Brain pericyte (primary cell): Measurements from ENCODE around the gene NRXN2.

Source experiments
- DNase-seq: peaks from one replicate; pipeline ENCODE4 v3.0.0-alpha.2; 2012; ENCODE audit warnings: low read depth, low spot score

Gene NRXN2

DNA sequence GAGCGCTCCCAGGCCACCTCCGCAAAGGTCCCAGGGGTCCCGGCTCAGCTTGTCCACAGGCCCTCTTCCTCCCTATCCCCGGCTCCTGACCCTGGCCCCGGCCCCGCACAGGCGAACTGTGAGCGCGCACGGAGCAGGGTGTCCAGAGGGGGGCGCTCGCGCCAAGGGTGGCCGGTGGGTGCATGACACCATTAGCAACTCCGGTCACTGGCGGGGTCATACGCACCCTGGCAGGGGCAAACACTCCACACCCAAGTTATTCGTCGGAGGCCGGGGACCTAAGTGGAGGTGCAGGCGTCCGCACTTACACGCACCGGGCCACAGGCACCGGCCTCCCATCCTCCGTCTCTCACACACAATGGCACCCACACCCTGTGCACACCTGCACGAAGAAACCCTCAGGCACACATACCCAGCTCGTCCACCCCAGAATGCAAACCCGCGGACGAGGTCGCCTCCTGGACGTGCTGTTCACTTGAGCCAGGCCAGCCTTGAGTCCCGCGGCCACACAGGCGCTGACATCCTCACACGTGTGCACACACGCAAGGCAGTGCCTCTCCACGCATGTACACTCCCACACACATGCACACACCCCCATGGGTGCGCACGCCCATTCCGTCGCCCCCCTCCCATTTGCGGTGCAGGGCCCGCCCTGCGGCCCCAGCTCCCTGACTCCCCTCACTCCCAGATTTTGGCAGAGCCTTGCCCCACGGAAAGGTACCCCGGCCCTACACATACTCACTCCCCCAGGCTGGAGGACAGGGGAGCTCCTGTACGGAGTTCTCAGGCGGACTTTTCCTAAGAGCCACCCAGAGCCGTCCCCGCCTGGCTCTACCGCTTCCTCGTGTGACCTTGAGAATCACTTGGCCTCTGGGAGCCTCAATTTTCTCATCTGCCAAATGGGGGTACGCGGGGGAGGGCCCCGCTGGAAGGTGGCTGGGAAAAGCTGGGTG, 20.9 kb upstream of the NRXN2 start, which contains the start of gene RASGRP2:
RASGRP2 (minus strand) TSS at position 552 of the 953 bp plus-strand sequence. CDS start 1,276 bp downstream, outside the sequence.
- no peak for DNase-seq

DNA sequence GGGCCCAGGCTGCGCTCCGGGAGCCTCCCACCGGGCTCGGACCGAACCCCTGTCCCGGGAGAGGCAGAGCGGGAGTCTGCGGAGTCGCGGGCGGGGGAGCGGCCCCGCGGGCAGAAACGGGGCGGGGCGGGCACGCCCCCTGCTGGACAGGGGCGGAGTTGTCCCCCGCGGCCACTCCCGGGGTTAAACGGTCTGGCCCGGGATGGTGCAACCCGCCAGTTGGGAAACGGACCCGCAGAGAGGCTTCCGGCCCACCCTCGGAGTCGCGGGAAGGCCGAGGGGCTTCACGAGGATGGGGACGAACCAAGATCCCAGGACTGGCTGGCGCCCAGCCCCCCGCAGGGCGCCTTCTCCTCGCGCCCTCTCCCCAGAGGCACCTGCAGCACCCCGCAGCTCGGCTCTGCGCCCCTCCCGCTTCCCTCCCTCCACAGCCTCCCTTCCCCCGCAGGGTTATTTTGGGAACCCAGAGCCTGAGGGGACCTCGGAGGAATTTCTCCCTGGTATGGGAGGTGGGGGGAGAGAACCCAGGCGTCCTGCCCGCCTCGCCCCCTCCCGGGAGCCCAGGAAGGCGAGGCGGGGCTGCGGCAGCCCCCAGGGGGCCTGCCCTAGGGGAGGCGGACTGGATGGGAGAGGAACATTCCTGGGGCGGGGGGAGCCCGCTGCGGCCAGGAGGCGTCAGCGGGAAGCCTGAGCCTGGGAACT, 20.0 kb upstream of the NRXN2 start:
- DNase-seq: no peak

DNA sequence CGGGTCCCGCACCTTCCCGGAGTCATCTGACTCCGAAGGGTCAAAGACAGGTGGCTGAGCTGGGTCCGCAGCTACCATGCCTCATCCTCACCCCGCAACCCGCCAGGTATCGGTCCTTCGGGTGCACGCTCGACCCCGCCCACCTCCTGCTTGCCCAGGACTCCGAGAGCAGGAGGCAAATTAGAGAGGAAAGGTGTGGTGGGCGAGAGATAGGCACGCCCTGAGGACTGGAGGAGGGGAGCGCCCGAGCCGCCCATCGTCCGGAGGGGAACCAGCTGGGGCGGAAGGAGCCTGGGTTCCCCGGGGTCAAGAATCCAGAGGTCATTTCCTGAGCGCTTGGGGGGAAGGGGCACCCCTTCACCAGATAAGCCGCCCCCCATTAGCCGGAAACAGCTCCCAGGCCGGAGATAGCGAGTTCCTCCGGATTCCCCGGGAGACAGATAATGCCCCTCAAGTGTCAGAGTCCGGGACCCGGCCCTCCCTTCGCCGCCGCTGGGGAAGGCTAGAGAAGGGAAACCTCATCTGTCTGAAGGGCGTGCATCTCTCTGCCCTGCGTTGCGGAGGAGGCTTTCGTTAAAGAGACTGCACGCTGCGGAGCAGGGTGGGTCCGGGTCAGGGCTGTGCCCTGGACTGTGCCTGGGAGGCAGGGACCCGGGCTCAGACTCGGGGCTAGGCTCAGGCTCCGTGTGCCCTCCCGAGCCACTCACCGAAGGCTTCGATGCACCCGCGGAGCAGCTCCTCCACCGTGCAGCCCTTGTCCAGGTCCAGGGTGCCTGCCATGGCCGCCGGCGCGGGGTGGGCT, 19.3 kb upstream of the NRXN2 start:
- no peak for DNase-seq

DNA sequence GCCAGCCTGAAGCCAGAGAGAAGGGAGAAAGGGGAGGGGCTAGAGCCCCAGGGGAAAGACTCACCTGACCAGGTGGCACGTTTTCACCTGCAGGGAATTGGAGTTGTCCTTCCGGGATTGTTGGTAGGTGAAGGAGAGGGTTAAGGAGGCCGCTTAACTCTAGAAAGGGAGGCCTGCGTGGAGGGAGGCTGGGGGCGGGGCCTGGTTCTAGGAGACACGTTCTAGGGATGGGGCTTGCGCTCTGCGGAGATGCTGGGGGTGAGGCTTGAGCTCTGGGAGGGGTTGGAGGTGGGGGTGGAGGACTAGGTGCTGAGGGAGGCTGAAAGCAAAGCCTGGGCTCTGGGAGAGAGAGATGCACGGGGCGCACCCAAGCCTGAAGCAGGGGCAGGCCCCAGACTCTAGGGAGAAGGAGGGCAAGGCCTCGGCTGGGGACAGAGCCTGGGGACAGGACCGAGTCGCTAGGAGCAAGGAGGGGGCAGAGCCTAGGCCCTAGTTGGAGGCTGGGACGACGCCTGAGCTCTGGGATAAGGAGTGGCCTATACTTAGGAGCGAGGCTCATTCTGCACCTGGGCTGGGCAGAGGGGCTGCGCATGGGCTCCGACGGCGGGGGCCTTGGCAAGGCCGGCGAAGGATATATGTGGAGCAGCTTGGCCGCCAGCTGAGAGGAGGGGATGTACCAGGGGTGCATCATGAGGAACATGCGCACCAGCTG, 18.5 kb upstream of the NRXN2 start:
- DNase-seq: no peak

DNA sequence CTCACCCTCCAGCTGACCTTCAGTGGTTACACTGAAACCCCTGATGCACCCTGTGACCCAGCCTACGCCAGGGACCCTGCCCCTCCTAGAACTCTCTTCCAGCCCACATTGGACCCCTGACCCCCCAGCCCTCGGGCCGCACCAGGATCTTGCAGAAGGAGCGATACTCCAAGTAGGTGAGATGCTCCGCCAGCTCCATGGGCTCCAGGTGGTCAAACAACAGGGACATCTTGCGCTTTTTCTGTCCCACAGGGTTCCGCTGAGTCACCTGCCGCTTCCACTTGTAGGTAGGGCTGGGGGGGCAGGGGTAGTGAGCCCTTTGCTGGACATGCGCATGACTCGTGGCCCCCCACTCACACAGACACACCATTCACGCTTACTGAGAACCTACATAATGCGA, 16.9 kb upstream of the NRXN2 start:
- no peak for DNase-seq

DNA sequence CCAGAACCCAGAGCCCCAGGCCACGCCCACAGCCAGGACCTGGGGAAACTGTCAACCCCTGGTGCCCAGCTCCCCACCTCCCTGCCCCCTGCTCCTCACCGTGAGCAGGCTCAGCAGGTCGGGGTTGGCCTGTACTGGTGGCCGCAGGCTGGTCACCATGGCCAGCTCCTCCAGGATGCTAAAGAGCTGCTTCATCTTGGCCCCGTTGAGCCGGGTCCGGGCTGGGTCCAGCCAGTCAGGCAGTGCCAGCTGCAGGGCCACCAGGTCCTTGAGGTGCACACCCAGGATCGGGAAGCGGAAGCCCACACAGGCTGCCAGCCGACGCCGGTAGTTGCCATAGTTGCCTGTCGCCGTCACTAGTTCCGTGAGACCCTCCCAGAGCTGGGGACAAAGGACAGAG, 13.7 kb upstream of the NRXN2 start:
- no peak for DNase-seq

DNA sequence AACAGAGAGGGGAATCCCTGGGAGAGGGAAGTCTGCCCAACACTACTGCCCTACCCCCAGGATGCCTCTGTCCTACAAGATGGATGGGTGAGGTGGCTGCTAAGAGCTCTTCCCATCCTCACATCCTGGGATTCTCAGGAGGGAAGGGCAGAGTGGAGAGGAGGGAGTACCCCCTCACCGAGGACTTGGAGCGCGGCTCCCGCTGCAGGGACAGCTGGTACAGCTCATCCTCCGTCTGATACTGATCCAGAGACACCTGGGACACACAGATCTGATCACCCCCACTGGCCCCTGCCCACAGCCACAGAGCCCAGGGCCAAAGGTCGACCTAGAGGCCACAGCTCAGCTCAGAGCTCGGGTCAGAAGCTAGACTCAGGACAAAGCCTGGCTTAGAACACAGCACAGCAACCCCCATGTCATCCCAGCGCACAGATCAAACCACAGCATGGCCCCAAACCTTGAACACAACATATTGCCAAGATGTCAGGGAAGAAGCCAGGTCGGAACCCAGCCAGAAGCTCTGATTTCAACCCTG, 12.8 kb upstream of the NRXN2 start:
- no peak for DNase-seq

DNA sequence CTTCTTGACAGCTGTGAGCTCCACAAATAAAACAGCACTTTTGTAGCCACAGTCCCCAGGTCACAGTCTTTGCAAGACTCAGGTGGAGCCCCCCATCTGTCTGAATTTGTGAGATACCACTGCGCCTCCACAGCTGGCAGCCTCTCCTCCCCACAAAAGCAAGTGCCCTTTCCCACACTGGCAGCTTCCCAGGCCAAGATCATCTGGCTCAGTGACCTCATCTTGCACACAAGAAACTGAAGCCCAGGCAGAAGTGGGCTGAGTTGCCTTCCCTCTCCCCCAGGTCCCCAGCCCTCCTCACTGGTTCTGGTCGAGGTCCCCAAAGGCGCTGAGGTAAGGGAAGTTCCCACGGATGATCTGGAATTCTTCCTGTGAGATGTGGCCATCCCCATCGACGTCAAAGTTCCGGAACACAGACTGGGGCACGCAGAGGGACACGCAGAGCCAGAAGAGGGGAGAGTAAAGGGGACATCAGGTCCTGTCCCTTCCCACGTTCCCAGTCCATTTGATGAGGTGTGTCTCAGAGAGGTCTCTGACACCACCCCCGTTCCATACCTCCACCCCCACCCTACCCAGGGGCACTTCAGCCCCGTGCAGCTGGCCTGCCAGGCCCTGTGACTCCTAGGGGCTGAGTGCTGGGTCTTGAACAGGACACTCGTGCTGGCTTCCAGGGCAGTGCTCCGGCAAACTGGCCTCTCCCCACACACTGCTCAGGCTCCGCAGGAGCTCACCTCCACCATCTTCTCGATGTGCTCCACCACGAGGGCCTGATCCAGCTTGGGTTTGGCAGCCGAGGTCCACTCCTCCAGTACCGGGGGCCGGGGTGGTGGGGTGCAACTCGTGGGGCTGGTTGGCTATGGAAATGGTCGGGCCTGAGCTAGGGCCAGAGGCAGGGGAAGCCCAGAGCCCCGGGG, 12.1 kb upstream of the NRXN2 start:
- DNase-seq: no peak

DNA sequence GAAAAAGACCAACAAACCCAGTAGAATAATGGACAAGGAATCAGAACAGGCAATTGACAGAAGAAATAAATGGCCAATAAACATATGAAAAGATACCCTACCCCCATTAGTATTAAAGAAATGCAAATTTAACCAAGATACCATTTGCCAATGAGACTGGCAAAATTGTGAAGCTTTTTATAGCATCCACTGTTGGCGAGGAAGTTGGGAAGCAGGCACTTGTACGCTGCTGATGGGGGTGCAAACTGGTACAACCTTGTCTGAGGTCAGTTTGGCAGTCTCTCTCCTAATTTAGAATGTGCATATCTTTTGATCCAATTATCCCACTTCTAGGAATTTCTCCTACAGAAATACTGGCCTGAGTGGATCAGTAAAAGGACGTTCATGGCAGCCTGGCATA, 8.6 kb upstream of the NRXN2 start:
- no peak for DNase-seq

DNA sequence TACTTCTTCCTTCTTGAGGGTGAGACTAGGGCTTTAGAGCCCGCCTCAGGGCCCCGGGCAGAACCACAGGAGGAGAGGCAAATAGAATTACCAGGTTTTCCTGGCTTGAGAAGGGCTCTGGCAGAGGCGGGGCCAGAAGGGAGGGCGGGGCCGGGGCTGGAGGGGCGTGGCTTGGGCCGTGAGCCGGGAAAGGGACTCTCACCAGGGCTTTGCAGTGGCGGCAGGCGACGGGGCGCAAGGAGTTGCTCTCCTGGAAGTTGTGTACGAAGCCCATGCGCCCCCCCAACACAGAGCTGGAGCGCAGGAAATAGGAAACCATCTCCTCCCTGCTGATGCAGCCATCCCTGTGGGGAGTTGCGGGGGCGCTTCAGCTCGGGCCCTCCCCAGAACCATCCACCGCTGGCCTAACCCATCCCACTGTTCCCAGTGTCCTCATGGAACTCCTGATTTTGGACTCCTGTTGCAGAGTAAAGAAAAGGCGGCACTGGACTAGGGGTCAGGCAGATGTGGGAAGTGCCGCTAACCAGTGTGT, 6.9 kb upstream of the NRXN2 start:
- no peak for DNase-seq

DNA sequence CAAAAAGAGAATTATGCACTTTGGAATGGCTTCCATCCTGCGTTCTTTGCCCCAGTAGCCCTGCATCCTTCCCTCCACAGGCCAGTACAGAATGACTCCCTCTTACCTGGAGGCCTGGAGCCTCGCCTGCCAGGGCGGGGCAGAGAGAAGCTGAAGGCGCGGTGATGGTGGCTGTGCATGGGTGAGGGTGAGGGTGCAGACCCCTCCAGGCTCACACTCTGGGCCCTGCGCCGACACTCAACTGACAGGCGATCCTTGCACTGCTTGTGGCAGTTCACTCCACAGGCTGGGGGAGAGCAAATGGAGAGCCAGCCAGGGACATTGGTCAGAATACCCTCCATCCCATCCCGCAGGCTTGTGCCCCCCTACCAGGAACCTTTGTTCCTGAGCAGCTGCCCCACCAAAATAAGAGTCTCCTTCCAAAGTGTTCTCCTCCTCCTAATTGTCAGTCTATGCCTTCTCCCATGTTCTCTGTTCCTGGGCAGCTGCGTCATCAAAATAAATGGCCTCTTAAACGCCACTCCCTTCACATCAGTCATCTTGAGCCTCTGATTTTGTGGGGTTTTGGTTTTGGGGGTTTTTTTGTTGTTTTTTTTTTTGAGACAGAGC, 5.9 kb upstream of the NRXN2 start:
- DNase-seq: no peak

DNA sequence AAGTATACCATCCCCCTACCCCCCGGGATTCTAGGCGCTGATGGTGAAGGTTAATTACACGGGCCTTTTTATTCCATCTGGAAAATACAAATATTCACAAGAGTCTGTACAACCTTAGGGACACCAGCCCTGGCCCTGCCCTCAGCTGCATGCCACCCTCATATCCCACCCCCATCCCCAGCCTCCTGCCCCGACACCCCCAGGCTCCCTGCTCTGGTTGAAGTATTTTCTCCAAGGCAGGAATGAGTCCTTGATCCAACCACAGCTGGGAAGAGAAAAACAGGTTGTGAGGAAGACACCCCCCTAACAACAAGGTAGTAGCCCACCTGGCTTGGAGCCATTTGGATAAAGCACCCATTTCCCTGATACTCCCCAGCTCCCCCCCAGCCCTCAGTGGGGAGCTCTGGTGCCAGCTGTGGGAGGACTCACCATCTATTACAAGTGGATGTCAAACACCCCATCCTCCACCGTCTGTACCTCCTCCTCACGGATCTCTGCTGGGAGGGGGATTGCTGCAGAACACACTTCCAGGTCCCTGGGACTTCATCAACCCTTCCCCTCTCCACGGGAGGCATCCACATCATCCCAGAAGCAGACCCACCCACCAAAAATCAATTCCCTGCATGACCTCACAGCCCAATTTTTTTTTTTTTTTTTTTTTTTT, 4.0 kb upstream of the NRXN2 start:
- DNase-seq: no peak

DNA sequence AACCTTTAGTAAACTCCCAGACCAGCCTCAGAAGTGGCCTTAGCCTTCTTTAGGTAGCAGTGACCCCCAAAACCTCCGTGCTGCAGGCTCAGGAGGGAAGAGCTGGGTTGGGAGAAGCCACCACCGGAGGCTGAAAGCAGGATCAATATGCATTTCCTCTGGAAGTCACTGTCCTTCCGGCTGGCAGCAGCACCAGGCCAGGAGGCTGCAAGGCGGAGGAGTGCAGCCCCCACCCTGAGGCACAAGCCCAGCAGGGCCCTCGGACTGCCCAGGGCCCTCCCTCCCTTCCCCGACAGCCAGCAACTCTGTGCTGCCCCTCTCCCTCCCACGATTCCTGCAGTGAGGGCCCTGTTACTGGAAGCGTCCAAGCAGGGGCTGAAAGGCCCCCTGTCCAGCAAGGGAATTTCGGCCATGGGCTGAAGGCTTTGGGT, 3.2 kb upstream of the NRXN2 start:
- DNase-seq: no peak

DNA sequence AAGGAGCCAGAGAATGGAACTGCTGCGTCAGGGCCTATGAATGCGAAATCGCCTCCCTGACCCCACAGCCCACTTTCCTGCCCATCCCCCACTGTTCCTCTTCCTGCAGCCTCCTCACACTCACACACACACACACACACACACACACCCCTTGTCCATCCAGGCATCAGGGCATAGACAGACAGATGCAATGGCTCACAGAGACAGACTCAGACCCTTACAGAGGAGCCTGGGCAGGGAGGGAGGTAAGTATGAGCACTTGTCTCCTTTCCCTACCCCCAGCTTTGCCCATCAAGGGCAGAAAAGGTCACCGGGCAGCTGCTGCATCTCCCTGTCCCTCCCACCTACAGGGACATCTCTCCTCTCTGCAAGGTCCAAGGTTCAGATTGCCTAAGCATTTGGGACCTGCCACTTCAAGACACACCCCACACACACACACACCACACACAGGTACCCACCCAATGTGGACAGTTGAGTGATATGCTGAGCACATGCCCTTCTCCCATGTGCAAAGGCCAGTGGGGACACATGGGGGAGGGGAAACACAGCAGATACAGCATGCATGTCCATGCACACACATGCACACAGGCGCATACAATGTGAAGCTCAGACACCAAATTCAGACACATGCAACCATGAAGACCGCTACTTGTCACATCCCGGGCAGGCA, 2.0 kb upstream of the NRXN2 start:
- DNase-seq: no peak

DNA sequence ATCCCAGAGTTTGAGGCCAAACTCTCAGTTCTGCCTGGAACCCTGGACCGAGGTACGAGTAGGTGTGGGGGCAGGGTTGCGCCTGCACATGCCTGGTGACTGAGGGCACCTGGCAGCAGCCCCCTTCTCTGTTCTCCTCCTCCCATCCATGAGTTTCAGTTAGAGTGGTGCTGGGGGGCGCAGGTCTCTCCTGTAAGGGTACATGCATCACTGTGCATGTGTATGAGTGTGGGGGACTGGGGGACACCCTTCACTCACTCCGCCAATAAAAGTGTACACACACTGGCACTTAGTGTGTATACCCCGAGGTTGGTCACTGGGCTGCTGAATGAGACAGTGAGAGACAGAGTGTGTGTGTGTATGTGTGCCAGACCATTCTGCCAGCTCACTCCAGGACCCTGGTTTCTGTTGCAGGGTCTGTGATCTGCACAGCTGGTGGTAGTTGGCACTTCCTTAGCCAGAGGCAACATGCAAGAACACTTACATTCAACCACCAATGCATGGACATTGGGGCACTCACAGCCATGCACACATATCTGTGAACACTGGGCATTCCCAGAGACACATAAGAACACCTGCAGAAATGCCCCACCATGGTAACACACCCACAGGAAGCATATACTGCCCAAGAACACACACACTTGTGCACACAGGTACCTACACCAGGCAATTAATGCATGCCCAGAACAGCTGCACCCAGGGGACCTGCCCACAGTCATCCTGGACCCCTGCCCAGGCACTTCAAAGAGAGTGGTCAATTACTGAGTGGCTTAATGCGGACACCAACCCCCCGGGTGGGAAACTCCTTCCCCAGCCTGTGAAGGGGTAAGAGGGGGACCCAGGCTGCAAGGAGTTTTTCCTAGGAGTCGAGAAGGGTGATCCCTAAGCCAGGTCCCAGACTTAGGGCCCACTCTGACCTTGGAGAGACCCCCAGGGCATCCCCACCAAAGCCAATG, 1.2 kb upstream of the NRXN2 start:
- DNase-seq: no peak

DNA sequence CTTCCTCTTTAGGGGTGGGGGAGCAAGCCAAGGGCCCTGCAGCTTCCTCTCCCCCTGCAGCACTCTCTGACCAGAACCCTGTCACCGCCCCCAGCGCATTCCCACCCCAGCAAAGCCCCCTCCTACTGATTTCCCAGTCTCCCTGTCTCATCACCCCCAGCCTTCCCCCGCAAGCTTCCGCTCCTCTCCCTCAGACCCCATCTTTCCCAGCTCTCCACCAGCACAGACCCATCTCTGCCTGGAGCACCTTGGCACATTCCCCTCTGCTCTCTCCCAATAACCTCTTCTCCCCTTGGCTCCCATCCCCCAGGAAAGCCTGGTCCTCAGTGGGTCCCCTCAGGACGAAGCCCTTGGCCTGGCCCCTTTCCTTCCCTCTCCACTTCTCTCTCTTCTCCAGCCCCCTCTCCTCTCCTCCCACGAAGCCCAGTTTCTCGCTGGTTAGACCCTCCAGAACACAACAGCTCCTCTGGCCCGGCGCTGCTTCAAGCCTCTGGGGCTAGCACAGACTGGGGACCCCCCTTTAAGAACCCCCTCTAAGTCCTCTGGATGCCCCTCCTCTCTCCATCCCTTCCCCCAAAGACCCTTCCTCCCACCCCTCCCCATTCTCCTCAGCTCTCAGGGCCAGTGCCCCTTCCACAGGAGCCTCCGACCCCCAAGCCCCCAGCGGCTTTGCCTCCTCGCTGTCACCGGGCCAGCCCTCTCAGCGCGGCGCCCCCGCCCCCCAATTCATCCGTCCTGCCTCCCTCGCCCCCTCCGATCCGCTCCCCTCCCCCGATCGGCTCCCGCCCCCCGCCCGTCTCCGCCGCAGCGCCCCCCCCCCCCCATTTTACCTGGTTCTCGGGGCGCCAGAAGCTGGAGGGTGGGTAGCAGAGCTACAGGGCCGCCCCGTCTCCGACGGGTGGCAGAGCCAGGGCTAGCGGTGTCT, 594 bp downstream of the NRXN2 start:
- no peak for DNase-seq
